HuH-7.5 (cell line): ENCODE measurements around the gene ABLIM1.
A peak's percentile ranks its signal among the peaks of the same experiment; 100 is the strongest.

ENCODE experiments used
- DNase-seq: peaks from one replicate; pipeline ENCODE4 v3.0.0; 2011; ENCODE audit warnings: low spot score

ABLIM1 gene

GRCh38 chr10:114545819-114546218 is 112.3 kb downstream of the ABLIM1 start:
- DNase-seq: no peak

- no peak for DNase-seq
Observed at GRCh38 chr10:114545071-114545470, 113.0 kb downstream of the ABLIM1 start.

DNA sequence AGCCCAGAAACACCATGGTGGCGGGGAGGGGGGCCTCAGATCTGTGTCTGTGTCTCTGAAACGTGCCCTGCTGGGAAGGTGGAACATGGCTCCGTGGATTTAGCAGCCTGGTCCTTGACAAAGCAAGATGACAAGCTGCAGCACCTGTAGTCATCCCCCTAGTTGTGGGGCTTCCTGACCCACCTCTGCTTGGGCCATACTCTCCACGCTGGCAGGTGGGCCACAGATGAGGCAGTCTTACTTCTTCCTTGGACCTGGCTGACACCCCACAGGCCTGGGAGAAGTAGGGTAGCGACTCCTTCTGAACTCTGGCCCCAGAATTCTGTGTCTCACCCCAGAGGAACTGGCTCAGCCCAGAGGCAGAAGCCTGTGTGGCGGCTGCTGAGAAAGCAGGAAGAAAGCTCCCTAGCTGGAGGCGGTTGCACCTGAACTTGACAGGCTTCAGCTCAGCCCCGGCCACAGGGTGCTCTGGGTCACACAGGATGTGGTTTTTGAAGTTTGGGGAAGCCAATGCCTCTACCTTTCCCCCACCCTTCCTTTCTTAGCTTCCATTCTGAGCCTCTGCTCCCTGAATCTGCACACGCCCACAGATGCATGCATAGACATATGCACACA is 113.9 kb downstream of the ABLIM1 start:
- DNase-seq: no peak

DNA sequence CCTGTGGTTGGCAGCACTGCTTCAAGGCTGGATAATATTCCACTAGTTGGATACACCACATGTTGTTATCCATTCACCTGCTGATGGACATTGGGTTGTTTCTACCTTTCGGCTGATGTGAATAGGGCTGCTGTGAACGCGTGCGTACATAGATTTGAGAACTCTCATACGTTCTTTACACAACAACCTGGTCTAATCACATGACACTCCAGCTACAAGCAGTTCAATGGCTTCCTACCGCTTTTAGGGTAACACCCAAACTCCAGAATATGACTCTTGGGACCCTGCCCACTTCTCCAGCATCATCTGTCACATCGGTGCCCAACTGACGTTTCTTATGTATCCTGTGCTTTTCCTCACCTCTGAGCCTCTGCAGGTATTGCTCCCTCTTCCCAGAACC is 114.6 kb downstream of the ABLIM1 start:
- no peak for DNase-seq

- DNase-seq: no peak
Observed at GRCh38 chr10:114542373-114542772, 115.7 kb downstream of the ABLIM1 start.

DNA sequence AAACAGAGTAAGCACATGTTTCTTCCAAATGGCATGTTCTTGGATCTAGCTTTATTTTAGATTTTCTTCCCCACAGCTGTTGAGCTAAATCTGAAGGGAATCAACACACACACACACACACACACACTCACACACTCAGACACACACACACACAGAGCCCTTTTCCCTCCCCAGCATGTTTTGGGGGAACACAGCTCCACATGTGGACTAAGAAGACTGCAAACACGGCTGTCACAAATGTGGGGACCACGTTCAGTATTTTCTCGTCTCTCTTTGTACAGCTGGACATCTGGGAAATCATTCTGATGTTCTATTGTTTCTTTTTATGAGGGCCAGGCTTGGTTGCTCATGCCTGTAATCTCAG is 116.3 kb downstream of the ABLIM1 start:
- DNase-seq: no peak

DNA sequence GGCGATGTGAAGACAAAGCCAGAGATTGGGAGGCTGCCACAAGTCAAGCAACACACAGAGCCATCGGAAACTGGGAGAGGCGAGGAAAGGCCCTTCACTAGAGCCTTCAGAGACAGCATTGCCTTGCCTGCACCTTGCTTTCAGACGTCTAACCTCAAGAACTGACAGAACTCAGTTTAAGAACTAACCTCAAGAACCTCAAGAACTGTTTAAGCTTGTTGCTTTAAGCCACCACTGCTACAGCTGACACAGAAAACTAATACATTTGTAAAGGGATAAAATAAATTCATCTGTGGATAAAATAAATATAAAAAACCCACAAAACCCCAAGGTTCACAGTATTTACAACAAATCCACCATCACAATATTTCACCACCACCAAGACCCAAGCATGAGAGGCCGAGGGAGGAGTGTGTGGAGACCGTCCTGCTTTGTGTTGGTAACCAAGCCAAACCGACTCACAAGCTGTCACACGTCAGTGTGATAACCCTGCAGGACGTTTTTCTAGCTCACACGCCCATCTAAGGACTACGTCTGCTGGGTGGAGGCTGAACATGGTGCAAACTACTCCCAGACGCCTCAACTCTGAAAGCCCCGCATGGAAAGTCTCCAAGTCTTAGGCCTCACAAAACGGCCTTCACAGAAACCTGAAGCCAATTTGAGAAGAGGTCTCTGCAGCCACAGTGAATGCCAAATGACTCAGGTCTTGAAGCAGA is 116.8 kb downstream of the ABLIM1 start:
- DNase-seq: no peak

GRCh38 chr10:114540236-114540635 is 117.8 kb downstream of the ABLIM1 start:
- DNase-seq: no peak

DNA sequence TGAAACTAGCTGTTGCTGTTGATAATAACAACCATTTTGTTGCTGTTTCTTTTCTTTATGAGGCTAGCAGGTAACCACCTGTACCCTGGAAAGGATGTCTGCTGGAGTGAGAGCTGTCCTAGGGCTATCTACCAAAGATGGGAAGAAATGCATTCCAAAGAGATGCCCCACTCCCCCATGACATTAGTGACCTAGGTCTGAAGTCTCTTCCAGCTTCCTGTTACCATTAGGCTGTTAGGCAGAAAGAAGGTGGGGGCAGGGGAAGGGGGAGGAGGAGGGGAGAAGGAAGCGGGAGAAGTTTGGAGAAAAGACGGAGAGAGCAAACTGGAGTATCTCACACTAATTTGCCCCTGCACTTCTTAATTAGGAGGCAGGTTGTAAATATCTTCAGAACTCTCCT is 118.5 kb downstream of the ABLIM1 start:
- DNase-seq: no peak

GRCh38 chr10:114538181-114538906 is 119.7 kb downstream of the ABLIM1 start:
- no peak for DNase-seq

DNA sequence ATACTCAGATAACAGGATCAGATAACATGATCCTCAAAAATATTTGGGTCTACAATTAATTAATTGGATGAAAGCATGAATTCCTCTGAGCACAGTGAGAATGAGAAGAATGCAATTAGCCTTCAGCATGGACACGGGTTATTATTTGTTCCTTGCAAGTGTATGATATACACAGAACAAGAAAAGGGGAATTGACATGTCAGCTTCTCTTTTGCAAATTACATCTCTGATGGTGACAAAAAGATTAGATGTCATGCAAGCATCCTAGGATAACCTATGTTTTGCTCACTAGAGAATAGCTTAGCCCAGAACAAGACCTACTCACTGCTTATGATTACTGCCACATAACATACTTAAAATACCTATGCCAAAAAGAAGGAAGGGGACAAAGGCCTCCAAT is 120.3 kb downstream of the ABLIM1 start:
- DNase-seq: no peak

DNA sequence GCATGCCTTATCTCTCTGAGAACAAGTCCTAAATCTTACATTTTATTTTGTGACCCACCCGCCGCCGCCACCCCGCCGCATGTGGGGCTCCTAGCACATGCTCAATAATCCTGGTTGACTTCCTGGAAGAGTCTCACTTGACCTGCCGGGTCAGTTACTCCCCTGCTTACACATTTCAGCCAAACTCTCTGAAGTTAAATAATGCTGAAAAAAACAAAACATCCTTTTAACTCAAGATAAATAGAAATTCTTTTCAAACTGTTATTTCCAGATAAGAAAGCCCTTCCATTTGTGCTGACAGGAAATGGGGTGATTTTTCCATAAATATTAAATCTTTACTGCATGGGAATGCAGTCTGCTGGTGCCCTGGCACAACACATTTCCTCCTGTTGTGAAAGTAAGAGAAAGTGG is 123.5 kb downstream of the ABLIM1 start:
- DNase-seq: no peak

- no peak for DNase-seq
Observed at GRCh38 chr10:114532226-114532625, 125.8 kb downstream of the ABLIM1 start.

DNA sequence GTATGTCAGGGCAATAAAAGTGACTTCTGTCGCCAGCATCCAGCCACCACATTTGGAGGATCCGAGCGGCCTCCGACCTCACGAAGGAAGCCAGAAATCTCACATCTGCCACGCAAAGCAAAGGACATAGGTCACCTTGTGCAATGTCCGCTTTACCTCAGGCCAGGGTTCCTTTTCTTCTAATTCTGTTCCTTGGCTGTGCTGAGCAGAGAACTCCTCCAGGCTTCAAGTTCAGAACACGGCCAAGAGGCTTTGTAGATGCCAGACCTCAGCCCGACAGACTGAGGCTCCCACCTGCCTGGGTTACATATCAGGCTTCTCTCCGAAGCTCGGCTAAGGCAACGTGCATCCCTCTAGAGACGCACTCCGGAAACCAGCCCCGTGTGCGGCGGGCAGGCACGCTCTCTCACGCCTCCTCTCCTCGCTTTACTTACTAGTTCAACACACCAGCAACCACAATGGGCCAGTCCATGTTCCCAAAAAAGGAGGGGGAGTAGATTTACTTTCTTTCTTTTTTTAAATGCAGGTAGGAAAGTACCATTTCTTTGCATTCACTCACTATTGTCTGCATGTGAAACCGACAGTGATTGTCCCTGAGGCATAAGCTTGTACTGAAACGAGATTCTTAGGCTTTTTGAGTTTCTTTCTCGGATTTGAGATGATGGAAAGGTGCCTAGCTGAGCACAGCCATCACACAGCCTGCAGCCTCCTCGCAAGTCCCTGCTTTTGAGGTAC is 131.4 kb downstream of the ABLIM1 start:
- DNase-seq: peak; percentile 82

DNA sequence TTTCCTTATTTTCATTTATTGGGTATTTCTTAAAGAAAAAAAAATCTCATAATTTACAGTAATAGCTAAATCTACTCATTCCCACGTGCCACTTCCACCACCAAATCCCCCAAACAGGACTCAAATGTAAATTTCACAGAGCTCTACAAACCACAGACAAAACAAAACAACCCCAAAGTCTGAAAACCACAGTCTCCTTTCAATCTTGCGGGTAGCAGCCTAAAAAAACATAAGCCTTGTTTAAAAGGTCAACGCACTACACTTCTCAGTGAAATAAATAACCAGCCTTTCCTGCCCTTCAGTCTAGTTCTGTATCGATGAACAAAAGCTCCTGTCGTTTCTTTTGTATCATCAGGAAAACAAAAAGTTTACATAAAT is 132.0 kb downstream of the ABLIM1 start:
- DNase-seq: no peak

DNA sequence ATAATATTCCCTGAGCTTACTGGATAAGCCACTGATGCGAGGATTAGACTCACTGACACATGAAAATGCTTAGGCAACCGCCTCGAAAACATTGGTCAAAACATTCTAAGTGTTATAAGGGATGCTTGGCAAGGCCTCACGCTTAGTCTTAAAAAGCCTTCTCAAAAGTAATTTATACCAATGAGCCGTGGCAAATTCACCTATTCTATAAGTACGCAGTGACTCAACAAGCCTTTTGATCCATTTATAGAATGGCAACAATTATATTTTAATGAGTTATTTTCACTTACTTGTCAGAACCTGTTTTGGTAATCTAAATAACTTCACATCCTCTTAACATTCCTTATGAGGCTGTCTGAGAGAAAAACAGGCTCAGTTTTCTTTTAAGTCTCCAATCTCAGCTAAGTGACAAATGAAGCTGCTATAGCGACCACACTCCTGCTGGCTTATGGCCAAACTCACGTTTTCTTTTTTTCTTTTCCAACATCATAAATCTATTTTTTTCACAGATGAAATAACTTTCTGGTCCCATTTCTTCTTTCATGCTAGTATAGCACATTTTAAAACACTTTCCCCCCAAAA is 132.6 kb downstream of the ABLIM1 start:
- DNase-seq: no peak

DNA sequence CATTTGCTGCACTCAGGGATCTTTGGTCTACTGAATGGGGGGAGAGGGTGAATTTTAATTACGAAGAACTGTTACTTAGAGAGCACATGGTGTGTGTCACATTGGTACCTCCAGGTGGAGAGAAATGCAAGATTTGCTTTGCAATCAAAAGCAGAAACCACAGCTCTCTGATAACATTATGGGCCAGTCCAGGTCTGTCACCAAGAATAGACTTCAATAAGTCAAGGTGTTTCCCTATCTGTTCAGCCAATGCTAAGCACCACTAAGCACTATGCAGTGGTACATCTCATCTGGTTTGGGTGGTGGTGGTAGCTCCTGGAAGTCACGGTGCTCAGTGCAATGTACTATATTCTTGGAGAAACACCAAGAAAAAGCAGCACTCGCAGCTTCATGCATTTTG is 134.2 kb downstream of the ABLIM1 start:
- no peak for DNase-seq

DNA sequence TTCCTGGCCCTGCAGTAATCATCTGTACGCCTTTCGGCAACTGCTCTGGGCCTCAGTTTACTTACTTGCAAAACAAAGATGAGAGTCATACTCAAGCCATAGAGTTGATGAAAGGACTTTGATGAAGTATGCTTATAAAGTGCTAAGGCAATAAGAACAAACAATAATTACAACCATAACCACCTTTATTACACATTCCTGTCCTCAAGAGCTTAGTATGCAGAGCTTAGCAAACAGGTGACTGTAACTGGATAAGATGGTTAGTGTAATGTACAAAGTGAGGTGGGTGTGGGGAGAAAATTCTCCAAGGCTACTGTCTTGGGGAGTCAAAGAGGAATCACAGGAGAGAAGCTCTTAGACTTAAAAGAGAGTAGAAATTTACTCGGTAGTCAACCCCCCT is 136.8 kb downstream of the ABLIM1 start:
- DNase-seq: no peak

- DNase-seq: no peak
Observed at GRCh38 chr10:114520453-114520852, 137.6 kb downstream of the ABLIM1 start.

GRCh38 chr10:114519756-114520293 is 138.2 kb downstream of the ABLIM1 start:
- no peak for DNase-seq

DNA sequence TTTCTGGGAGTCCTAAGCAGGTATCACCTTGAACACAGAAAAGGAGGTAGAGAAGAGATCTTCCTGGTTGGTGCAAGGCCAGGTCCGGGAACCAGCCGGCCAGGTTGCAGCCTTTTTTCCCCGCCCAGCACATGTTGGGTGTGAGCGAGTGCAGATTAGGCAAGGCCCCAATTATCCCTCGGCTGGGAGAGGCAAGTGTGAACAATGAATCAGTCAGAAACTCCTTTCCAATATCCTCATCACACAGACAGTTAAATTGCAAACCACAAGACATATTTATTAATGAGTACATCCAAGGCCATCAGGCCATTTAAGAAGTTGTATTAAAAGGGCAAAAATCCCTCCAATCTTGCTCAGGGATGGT is 138.8 kb downstream of the ABLIM1 start:
- DNase-seq: no peak
